GM04504 (cell line): Measurements from ENCODE around the gene HSF2.
"Not testable (repeated sequence)": the region's sequence is repeated elsewhere in the genome, so short reads cannot be mapped to it uniquely, and the experiment has no call there.

Experiments used
- DNase-seq: peaks from one replicate; pipeline ENCODE4 v3.0.0-alpha.2; 2012; ENCODE audit warnings: low read depth

HSF2 gene

GRCh38 chr6:122454673-122455072 is 55.2 kb downstream of the HSF2 start:
- no peak for DNase-seq

GRCh38 chr6:122455116-122455515 is 55.7 kb downstream of the HSF2 start:
- not testable (repeated sequence) for DNase-seq

DNA sequence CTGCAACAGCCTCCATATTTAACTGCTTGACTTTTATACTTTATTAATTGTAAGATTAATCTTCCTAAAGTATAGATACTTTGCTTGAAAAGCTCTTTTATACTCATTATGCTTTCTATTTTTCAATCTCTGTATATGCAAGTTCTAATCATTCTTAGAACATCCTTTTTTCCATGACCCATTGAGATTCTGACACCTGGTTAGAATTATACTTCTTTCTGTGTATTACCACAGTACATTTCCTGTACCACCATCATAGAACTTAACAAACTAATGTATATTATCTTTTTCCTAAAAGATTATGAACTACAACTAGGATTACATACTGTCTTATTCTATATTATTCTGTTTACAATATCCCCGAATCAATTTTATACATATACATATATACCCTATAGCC is 58.6 kb downstream of the HSF2 start:
- DNase-seq = no peak

DNA sequence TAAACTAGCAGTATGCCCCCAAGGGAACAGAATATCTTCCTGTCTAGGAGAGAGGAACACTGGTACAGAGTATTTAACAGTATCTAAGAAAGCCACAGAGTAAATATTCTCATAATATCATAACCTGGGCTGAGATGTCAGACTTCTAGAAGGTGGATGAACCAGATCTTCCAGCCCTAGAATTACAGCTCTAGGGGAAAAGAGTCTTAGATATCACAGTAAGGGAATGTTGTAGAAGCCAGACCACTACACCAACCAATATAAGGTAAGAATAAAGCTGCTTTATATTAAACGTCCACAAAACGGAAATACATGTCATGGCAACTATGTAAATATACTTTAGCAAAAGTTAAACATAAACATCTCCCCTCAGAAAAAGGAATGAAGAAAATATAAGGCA is 59.8 kb downstream of the HSF2 start:
- no peak for DNase-seq

- DNase-seq = not testable (repeated sequence)
Observed at GRCh38 chr6:122459865-122460416, 60.5 kb downstream of the HSF2 start.

GRCh38 chr6:122461885-122462284 is 62.4 kb downstream of the HSF2 start:
- no peak for DNase-seq

GRCh38 chr6:122471107-122472021 is 71.9 kb downstream of the HSF2 start, which contains the start of gene SERINC1:
SERINC1 (minus strand) TSS chr6:122471807; CDS start chr6:122471737, 70 bp downstream.
- peak; percentile 86 for DNase-seq

DNA sequence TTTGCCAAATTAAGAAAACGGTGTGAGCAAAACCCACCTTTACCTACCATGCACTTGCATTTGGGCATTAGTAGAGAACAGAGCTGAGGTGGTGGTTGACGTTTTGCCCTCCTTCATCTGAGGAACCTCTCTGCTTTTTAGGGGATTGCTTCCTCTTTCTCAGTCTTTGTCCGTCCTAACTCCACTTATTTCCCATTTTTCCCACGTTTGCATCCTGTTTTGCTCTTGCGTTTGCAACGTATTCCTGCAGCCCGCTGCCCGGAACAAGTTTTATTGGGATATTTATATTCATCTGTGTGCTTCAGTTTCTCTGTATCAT is 72.5 kb downstream of the HSF2 start:
- no peak for DNase-seq

GRCh38 chr6:122476131-122476530 is 76.7 kb downstream of the HSF2 start:
- peak; percentile 2 for DNase-seq

DNA sequence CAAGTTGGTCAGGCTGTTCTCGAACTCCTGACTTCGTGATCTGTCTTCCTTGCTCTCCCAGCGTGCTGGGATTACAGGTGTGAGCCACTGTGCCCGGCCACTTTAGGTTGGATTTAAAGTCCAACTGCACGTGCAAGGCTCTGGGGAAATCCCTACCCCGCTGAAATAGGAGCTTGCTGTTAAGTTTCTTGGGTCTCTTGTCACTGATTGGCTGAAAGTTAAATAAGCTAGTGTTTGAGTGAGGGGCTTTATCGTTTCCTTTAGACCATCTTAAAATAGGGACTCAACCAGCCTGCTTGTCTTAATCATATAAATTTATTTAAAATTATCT is 83.3 kb downstream of the HSF2 start:
- DNase-seq = no peak
